WTC11 (cell line): ENCODE measurements around the gene BBS9. TPM values are rescaled to one million over a fixed set of nuclear protein-coding genes. Genes with fewer than 3 reads are reported as not detected.

ENCODE experiments used
- ATAC-seq: fragments of 200-7000 bp; cut with Tn5 transposase; 2 replicates; pipeline ENCODE4 v1.10.0; 2021; ENCODE audit warnings: mild to moderate bottlenecking, moderate library complexity
- CTCF ChIA-PET: fragments of 300-600 bp; sonication (Branson Sonifier 250); formaldehyde crosslinking; loops from one replicate; lab custom pipeline; 2021; ENCODE audit warnings: antibody characterized with exemption; lab: Charles Lee
- POLR2A ChIA-PET: fragments of 350-600 bp; sonication (Branson Sonifier 250); formaldehyde crosslinking; loops from one replicate; lab custom pipeline; 2021; ENCODE audit warnings: antibody characterized with exemption; lab: Charles Lee
- DNase-seq: peaks from one replicate; pipeline ENCODE4 v3.0.0; 2021; ENCODE audit warnings: low spot score
- H3K27ac Mint-ChIP-seq: 2 replicates; pipeline ENCODE4 v1.8.0; 2021; ENCODE audit warnings: mixed read lengths
- H3K27me3 Mint-ChIP-seq: 2 replicates; pipeline ENCODE4 v1.8.0; 2021; ENCODE audit warnings: low read depth, mild to moderate bottlenecking, moderate library complexity, mixed read lengths
- H3K36me3 Mint-ChIP-seq: 2 replicates; pipeline ENCODE4 v1.8.0; 2021; ENCODE audit warnings: mixed read lengths
- H3K4me1 Mint-ChIP-seq: 2 replicates; pipeline ENCODE4 v1.8.0; 2022; ENCODE audit warnings: mixed read lengths
- H3K4me3 Mint-ChIP-seq: 2 replicates; pipeline ENCODE4 v1.8.0; 2021; ENCODE audit warnings: mild to moderate bottlenecking, moderate library complexity, mixed read lengths
- H3K9me3 Mint-ChIP-seq: 2 replicates; pipeline ENCODE4 v1.8.0; 2021; ENCODE audit warnings: mixed read lengths
- ATF1 ChIP-seq: sonication (generic); formaldehyde crosslinking; IDR thresholded peaks from 2 replicates; pipeline ENCODE4 v1.8.1; 2023; ENCODE audit warnings: mild to moderate bottlenecking, moderate library complexity, missing genetic modification reagents
- ATF2 ChIP-seq: sonication (generic); formaldehyde crosslinking; IDR thresholded peaks from 2 replicates; pipeline ENCODE4 v1.8.1; 2022; ENCODE audit warnings: low read depth, missing genetic modification reagents, borderline replicate concordance
- CREB1 ChIP-seq: sonication (generic); formaldehyde crosslinking; IDR thresholded peaks from 2 replicates; pipeline ENCODE4 v1.8.0; 2023; ENCODE audit warnings: mild to moderate bottlenecking, missing genetic modification reagents
- ESRRA ChIP-seq: sonication (generic); formaldehyde crosslinking; IDR thresholded peaks from 2 replicates; pipeline ENCODE4 v1.8.1; 2022; ENCODE audit warnings: mild to moderate bottlenecking, missing genetic modification reagents, borderline replicate concordance
- FOXP1 ChIP-seq: sonication (generic); formaldehyde crosslinking; IDR thresholded peaks from 2 replicates; pipeline ENCODE4 v1.8.0; 2022; ENCODE audit warnings: missing genetic modification reagents, mild to moderate bottlenecking, moderate library complexity, borderline replicate concordance
- FOXP4 ChIP-seq: sonication (generic); formaldehyde crosslinking; IDR thresholded peaks from 2 replicates; pipeline ENCODE4 v1.8.0; 2022; ENCODE audit warnings: mild to moderate bottlenecking, missing genetic modification reagents
- GABPB1 ChIP-seq: sonication (generic); formaldehyde crosslinking; IDR thresholded peaks from 2 replicates; pipeline ENCODE4 v1.8.1; 2023; ENCODE audit warnings: mild to moderate bottlenecking, missing genetic modification reagents
- GTF2I ChIP-seq: fragments of 250-450 bp; sonication (Bioruptor Pico); conservative IDR thresholded peaks from 2 replicates; pipeline ENCODE4 v1.4.0; 2021; ENCODE audit warnings: mild to moderate bottlenecking
- HMGA2 ChIP-seq: fragments of 250-450 bp; sonication (Bioruptor Pico); IDR thresholded peaks from 2 replicates; pipeline ENCODE4 v1.4.0; 2021; ENCODE audit warnings: mild to moderate bottlenecking, moderate library complexity
- MAX ChIP-seq: sonication (generic); formaldehyde crosslinking; IDR thresholded peaks from 2 replicates; pipeline ENCODE4 v1.8.0; 2022; ENCODE audit warnings: mild to moderate bottlenecking, missing genetic modification reagents
- NR1H2 ChIP-seq: sonication (generic); formaldehyde crosslinking; IDR thresholded peaks from 2 replicates; pipeline ENCODE4 v1.9.0; 2021; ENCODE audit warnings: mild to moderate bottlenecking, moderate library complexity, missing genetic modification reagents
- SMAD4 ChIP-seq: sonication (generic); formaldehyde crosslinking; IDR thresholded peaks from 2 replicates; pipeline ENCODE4 v1.8.0; 2022; ENCODE audit warnings: mild to moderate bottlenecking, missing genetic modification reagents
- STAT6 ChIP-seq: sonication (generic); formaldehyde crosslinking; conservative IDR thresholded peaks from 2 replicates; pipeline ENCODE4 v1.8.1; 2023; ENCODE audit warnings: mild to moderate bottlenecking, low read depth, missing genetic modification reagents, moderate library complexity
- TCF7 ChIP-seq: sonication (generic); formaldehyde crosslinking; IDR thresholded peaks from 2 replicates; pipeline ENCODE4 v1.8.0; 2022; ENCODE audit warnings: mild to moderate bottlenecking, low read depth, missing genetic modification reagents, moderate library complexity
- ZNF121 ChIP-seq: sonication (generic); formaldehyde crosslinking; IDR thresholded peaks from 2 replicates; pipeline ENCODE4 v1.8.0; 2023; ENCODE audit warnings: missing genetic modification reagents
- ZNF281 ChIP-seq: sonication (generic); formaldehyde crosslinking; IDR thresholded peaks from 2 replicates; pipeline ENCODE4 v1.8.0; 2023; ENCODE audit warnings: mild to moderate bottlenecking, missing genetic modification reagents
- ZSCAN18 ChIP-seq: fragments of 250-450 bp; sonication (Bioruptor Pico); IDR thresholded peaks from 2 replicates; pipeline ENCODE4 v2.1.2; 2022; ENCODE audit warnings: mild to moderate bottlenecking, moderate library complexity
- total RNA-seq: library from RNA; stranded (reverse); gene quantifications from 3 replicates; pipeline ENCODE4 v1.2.3, GENCODE V29; 2021

The BBS9 gene
- total RNA-seq, 1 experiment from 2014 or later = 56.6 TPM

GRCh38 chr7:33559324-33559710 lies 430.0 kb downstream of the BBS9 start (continued):
- TF ChIP-seq FOXP4 (CRISPR knock-in tag) (no peak), GABPB1 (no peak), STAT6 (no peak), HMGA2 (CRISPR knock-in tag) (no peak), TCF7 (CRISPR knock-in tag) (no peak), NR1H2 (CRISPR knock-in tag) (no peak), ESRRA (CRISPR knock-in tag) (no peak), GTF2I (no peak)

- DNase-seq = no peak
- Mint-ChIP-seq H3K36me3 (no peaks in the 10 kb centered on the region), H3K27ac (no peak overlapping the region), H3K9me3 (no peaks in the 10 kb centered on the region), H3K4me1 (no peaks in the 10 kb centered on the region), H3K4me3 (no peak overlapping the region), H3K27me3 (no peaks in the 10 kb centered on the region)
- ChIA-PET CTCF (no interaction called here), POLR2A (no interaction called here)
- ATAC-seq = no peak
- TF ChIP-seq ZNF121 (CRISPR knock-in tag) (no peak), FOXP4 (CRISPR knock-in tag) (no peak), CREB1 (CRISPR knock-in tag) (no peak), ATF2 (CRISPR knock-in tag) (no peak), ATF1 (CRISPR knock-in tag) (no peak), SMAD4 (CRISPR knock-in tag) (no peak), ZNF281 (no peak), MAX (CRISPR knock-in tag) (no peak), ZSCAN18 (CRISPR knock-in tag) (no peak), FOXP1 (no peak)
These were observed 433.6 kb downstream of the BBS9 start for GRCh38 chr7:33562996-33563395.
